Glomerular endothelial cell (primary cell): ENCODE results near the gene FAM120A. TPM values are rescaled to one million over a fixed set of nuclear protein-coding genes. Genes with fewer than 3 reads are reported as not detected.
"Not testable (repeated sequence)": the region's sequence is repeated elsewhere in the genome, so short reads cannot be mapped to it uniquely, and the experiment has no call there.

Experiments used
- DNase-seq: peaks from one replicate; pipeline ENCODE4 v3.0.0-alpha.2; 2011; ENCODE audit warnings: low read depth, low spot score; ENCODE audit errors: extremely low read depth
- total RNA-seq: library from RNA; depleted of rRNA; stranded (reverse); fragments of >200 nt; gene quantifications from 2 replicates; pipeline ENCODE4 v1.2.3, GENCODE V29; 2015

FAM120A gene
- total RNA-seq, 1 donor from 2014 or later: 99.2 TPM

- DNase-seq: no peak
Measured at GRCh38 chr9:93505541-93506132, 54.2 kb downstream of the FAM120A start.

- DNase-seq: no peak
Measured at GRCh38 chr9:93507768-93508167, 56.3 kb downstream of the FAM120A start.

- no peak for DNase-seq
Measured at GRCh38 chr9:93508207-93508606, 56.7 kb downstream of the FAM120A start.

GRCh38 chr9:93509084-93509483, 57.6 kb downstream of the FAM120A start:
- DNase-seq: no peak

GRCh38 chr9:93510041-93510440, 58.6 kb downstream of the FAM120A start:
- no peak for DNase-seq

- DNase-seq: not testable (repeated sequence)
Measured at GRCh38 chr9:93511228-93511627, 59.7 kb downstream of the FAM120A start.

- not testable (repeated sequence) for DNase-seq
Measured at GRCh38 chr9:93512170-93512812, 60.8 kb downstream of the FAM120A start.

- no peak for DNase-seq
Measured at GRCh38 chr9:93513606-93514005, 62.1 kb downstream of the FAM120A start.

- no peak for DNase-seq
Measured at GRCh38 chr9:93517331-93517730, 65.8 kb downstream of the FAM120A start.

GRCh38 chr9:93520523-93520922, 69.0 kb downstream of the FAM120A start:
- DNase-seq: no peak

GRCh38 chr9:93522736-93523135, 71.3 kb downstream of the FAM120A start:
- DNase-seq: no peak

GRCh38 chr9:93523518-93524144, 72.1 kb downstream of the FAM120A start:
- no peak for DNase-seq

GRCh38 chr9:93525476-93525875, 74.0 kb downstream of the FAM120A start:
- no peak for DNase-seq

- no peak for DNase-seq
Measured at GRCh38 chr9:93531374-93531773, 79.9 kb downstream of the FAM120A start.

- no peak for DNase-seq
Measured at GRCh38 chr9:93532141-93532540, 80.7 kb downstream of the FAM120A start.

- no peak for DNase-seq
Measured at GRCh38 chr9:93533863-93534262, 82.4 kb downstream of the FAM120A start.

GRCh38 chr9:93536167-93536566, 84.7 kb downstream of the FAM120A start:
- DNase-seq: no peak

- no peak for DNase-seq
Measured at GRCh38 chr9:93536874-93537273, 85.4 kb downstream of the FAM120A start.

- no peak for DNase-seq
Measured at GRCh38 chr9:93540305-93540704, 88.8 kb downstream of the FAM120A start.

GRCh38 chr9:93541005-93541404, 89.5 kb downstream of the FAM120A start:
- DNase-seq: no peak

GRCh38 chr9:93541581-93542349, 90.3 kb downstream of the FAM120A start:
- no peak for DNase-seq
